Inferior parietal cortex (tissue), 1 donor: ENCODE results near the gene WDR62.

Experiments
- DNase-seq: peaks from one replicate; pipeline ENCODE4 v3.0.0-alpha.2; 2016; ENCODE audit errors: extremely low spot score

The WDR62 gene

GRCh38 chr19:36140304-36141038 is 85.8 kb downstream of the WDR62 start:
- DNase-seq: peak; percentile 37

GRCh38 chr19:36141039-36141927 is 86.6 kb downstream of the WDR62 start:
- DNase-seq: peak; percentile 52

DNA sequence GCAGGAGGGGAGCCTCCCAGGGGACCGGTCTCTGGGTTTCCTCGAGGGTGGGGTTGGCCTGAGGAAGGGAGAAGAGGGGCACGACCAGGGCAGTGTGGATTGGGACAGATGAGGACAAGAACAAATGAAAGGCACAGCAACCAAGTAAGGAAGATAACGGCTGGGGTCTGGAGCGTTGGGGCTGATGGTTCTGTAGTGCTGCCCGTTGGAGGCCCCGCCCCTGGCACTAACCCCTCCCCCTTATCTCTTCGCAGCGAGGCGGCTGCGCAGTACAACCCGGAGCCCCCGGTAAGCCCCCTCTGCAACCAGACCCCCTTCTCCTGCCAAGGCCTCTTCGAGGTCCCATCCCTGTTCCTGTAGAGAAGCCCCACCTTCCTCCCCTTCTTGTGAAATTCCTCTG is 87.3 kb downstream of the WDR62 start:
- no peak for DNase-seq

GRCh38 chr19:36142496-36142895 is 87.8 kb downstream of the WDR62 start:
- DNase-seq: no peak

GRCh38 chr19:36144624-36145023 is 89.9 kb downstream of the WDR62 start:
- DNase-seq: no peak

GRCh38 chr19:36149673-36150406 is 95.1 kb downstream of the WDR62 start:
- no peak for DNase-seq

- no peak for DNase-seq
These were observed 95.9 kb downstream of the WDR62 start for GRCh38 chr19:36150586-36150985.

GRCh38 chr19:36151144-36152018 is 96.7 kb downstream of the WDR62 start:
- DNase-seq: no peak

DNA sequence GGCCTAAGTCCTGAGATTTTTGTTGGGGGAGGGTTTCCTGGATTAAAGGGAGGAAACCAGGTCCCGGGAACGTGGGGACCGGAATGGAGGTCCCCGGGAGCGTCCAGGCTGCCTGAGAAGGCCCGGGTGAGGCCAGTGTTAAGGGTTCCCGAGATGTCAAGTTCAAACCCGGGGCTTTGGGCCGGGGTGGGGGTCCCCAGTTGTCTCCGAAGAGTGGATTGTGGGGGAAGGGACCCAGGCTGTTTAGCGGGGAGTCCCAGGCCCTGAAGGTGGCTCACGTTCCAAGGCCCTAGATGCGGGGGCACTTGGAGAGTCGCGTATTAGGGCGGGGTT is 97.3 kb downstream of the WDR62 start:
- DNase-seq: no peak

DNA sequence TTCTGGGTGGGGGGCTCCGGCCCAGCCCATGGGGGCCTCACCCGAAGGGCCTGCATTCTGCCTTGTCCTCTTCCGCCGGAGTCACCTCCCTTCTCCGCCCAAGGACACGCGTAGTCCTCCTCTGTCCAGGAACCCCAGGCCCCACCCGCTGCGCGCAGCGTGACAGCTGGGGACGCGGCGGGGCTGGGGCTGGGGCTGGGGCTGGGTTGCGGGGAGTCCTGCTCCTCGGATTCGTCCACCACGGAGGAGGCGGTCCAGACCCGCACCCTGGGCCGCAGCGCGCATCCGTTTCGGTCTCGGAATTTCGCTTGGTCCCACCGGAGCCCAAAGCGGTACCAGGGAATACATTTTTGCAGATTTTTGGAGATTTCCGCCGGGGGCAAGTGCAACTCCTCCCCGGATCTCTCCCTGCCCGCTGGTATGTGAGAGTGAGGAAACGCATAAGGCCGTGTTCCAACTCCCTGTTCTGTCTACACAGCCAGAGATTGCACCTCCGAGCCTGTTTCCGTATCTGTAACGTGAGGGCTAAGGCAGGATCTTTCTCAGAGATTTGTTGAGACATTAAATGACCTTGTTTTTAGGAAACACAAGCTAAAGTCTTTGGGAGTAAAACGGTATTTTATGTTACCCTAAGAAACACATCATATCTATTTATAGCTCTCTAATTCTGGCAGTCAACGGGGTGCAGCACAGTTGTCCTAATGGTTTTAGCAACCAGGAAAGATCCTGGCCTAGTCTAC is 97.8 kb downstream of the WDR62 start, which contains the start of gene COX7A1:
Gene COX7A1, minus strand, starts transcription at position 96 of the 740 bp plus-strand sequence. Its CDS starts 40 bp downstream, at position 56.
- no peak for DNase-seq

DNA sequence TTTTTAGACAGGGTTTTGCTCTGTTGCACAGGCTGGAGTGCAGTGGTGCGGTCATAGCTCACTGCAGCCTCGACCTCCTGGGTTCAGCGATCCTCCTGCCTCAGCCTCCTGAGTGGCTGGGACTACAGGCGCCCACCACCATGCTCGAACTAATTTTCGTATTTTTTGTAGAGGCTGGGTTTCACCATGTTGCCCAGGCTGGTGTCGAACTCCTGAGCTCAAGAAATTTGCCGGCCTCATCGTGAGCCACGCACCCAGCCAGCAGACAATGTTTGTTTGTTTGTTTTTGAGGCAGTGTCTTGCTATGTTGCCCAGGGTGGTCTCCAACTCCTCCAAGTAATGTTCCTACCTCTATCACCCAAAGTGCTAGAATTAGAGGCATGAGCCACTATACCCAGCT is 98.4 kb downstream of the WDR62 start:
- DNase-seq: no peak
